Caki2 (cell line): ENCODE data around the gene DMWD. TPM values are rescaled to one million over a fixed set of nuclear protein-coding genes. Genes with fewer than 3 reads are reported as not detected.

Experiments used
- DNase-seq: peaks from one replicate; pipeline ENCODE4 v3.0.0-alpha.2; 2015; ENCODE audit warnings: low read depth
- in situ Hi-C: cut with HindIII; loops from 2 replicates; pipeline ENCODE4 v1.10.0; 2016; ENCODE audit warnings: low sequenced_read_pairs, low pct_unique_long_range_greater_than_20kb, mixed read lengths
- total RNA-seq: library from RNA; depleted of rRNA; stranded (reverse); fragments of >200 nt; shearing (Covaris generic); gene quantifications from 2 replicates; pipeline ENCODE4 v1.2.3, GENCODE V29; 2014; ENCODE audit warnings: low replicate concordance; rRNA removed

The DMWD gene
- total RNA-seq = 22.3 and 25.6 TPM in 2 replicates

DNA sequence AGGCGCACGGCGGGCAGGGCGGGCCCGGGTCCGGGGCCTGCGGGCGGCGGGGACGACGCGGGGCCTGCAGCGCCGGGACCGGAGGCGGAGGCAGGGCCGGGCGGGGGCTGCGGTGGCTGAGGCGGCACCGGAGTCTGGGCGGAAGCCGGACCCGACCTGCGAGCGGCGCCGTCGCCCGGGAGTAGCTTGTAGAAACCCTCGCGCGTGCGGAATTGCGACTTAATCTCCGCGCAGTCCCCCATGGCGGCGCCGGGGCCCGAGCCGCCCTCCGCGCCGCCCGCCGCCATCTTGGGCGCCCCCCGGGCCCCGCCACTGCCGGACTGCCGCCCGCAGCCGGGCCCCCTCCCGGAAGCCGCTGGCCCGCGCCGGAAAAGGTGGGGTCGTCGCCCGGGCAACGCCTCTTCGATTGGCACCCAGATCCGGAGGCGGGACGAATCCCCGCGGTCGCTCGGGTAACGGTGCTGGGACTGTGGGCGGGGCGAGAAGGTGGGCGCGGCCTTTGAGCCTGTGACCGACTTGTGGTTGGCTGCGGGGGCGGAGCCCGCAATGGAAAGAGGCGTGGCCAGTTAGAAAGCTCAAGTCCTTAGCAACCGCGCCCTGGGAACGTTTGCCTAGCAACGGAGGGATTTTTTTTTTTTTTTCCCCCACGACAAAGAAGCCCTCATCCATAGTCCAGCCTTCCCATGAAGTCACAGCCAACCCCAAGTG lies at the start of gene DMWD:
Gene DMWD, minus strand, starts transcription at position 376 of the 708 bp plus-strand sequence. Its CDS starts 89 bp downstream, at position 287.
- peak; percentile 99 for DNase-seq
- in situ Hi-C loops = no loop called here

DNA sequence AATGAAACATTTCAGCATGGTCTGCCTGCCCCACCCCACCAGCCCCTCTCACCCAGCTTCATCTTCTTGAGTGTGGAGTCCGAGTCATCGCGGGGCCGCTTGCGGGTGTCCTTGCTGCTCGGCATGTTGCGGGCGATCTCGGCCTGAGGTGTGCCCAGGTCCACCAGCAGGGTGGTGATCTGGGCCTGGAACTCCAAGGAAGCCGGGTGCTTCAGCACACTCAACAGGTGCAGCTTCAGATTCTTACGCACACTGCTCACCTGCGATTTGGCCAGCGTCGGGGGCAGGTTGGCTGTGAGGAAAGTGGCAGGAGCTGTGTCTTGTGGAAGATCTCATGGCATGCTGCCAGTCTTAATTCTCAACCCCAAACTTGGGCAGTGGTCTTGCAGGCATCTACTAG lies 49.6 kb upstream of the DMWD start:
- no peak for DNase-seq
- in situ Hi-C loops = no loop called here

- DNase-seq = no peak
- in situ Hi-C loops = no loop called here
Observed at GRCh38 chr19:45834970-45835369, 42.3 kb upstream of the DMWD start.

GRCh38 chr19:45828945-45829344 lies 36.3 kb upstream of the DMWD start:
- no peak for DNase-seq
- in situ Hi-C loops = no loop called here

- in situ Hi-C loops = no loop called here
Observed at GRCh38 chr19:45828523-45828922, 35.9 kb upstream of the DMWD start.

DNA sequence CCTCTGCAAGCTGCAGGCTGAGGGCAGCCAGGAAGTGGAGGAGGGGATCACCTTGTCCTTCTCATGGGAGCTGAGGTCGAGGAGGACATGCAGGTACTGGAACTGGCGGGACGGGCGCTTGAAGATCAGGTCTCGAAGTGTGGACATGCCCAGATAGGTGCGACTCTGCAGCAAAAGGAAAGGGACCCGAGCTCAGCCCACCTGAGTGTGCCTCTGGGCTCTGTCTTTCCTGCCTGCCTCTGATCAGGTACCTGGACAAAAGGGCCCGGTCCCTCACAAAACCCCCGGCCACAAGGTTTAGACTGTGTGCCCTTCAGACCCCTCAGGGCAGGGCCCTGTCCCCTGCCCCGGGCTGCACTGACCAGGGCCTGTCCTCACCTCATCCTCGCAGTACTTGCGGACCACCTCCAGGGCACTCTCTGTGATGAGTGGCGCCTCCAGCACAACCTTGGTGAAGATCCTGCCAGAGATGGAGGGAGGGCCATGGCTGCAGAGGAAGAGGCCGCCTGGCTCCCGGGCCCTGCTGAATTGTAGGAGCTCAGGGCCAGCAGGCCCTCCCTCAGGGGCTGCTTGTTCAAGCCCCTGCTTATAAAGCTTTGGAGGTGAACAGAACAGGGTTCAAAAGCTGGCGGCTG lies 34.9 kb upstream of the DMWD start:
- no peak for DNase-seq
- in situ Hi-C loops = no loop called here

More at GRCh38 chr19:45828523-45828922, 35.9 kb upstream of the DMWD start:
- DNase-seq = no peak

GRCh38 chr19:45826934-45827333 lies 34.3 kb upstream of the DMWD start:
- DNase-seq = no peak
- in situ Hi-C loops = no loop called here

DNA sequence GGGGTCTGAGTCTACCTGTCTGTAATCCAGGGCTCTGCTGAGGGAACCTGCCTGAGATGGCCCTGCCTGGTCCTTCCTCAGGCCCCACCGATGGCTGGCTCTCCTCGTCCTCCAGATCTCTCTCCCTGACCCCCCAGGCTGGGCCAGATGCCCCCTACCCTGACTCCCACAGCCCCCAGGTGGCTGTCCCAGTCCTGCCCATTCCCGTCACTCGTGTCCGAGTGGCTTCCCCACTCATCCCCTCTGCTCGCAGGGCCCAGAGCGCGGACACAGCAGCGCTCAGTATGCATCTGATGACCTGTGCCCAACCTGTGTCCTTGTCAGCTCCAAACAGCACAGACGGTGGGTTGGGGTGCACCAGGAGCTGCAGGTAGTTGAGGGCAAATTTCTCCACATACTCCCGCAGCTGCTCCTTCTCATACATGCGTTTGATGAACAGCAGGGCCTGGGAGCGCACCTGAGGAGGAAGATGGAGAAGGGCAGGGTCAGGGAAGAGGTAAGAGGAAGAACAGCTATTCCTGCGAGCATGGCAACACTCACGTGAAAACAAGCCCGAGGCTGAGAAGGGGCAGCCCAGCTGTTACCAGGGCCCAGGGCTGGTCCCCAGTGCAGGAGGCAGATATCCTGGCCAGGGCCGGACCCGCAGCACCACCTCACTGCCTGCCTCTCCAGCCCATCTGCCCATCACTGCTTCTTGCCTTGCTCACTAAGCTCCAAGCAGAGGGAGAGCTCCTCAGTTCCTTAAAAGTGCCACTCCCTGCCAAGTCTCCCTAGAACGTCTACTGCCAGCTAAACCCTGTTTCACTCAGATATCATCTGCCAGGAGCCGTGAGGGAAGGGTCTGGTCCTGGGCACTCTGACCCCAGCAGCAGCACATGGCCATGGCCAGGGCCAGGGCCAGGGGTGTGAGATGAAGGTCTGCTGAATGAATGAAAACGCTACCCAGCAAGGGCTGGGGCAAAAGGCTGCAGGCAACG lies 33.6 kb upstream of the DMWD start:
- in situ Hi-C loops = no loop called here
- DNase-seq = no peak

GRCh38 chr19:45825263-45825605 lies 32.6 kb upstream of the DMWD start:
- no peak for DNase-seq

DNA sequence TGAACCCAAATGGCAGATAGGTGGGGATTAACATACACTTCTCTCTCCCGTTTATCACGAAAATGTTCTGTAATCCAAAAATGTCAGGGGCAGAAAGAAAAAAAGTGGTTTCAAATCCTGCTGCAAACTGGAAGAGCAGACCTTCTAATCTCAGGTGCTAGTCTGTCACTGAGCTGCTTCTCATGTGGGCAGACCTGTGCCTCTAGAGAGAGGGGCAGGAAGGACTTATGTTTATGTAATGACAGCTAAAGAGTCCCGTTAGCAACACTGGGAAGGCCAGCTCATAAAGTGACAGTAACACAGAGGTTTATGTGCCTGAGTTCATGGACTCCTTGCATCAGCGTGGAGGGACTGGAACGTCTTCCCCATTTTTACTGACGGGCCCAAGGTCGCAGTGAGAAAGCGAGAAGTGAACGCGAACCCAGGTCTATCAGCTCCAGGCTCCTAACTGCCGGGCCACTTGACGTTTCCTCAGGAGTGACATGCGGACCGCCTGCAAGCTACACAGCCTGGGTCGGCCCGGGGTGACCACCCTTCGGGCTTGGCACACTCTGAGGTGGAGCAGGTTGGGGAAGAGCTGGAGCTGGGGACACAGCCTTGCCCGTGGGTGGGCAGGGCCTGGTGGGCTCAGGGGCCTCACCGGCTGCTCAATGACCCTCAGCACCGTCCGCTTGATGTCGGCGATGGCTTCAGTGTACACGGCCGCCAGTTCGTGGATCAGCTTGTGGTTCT lies 32.1 kb upstream of the DMWD start:
- in situ Hi-C loops = no loop called here

More at GRCh38 chr19:45825263-45825605, 32.6 kb upstream of the DMWD start:
- in situ Hi-C loops = no loop called here

GRCh38 chr19:45824041-45824471 lies 31.4 kb upstream of the DMWD start:
- in situ Hi-C loops = no loop called here
- DNase-seq = peak; percentile 86

More for the DNA sequence above, 32.1 kb upstream of the DMWD start:
- no peak for DNase-seq

- peak; percentile 61 for DNase-seq
- in situ Hi-C loops = no loop called here
Observed at GRCh38 chr19:45823182-45823581, 30.5 kb upstream of the DMWD start.

- in situ Hi-C loops = no loop called here
- no peak for DNase-seq
Observed at GRCh38 chr19:45822716-45823115, 30.1 kb upstream of the DMWD start.

DNA sequence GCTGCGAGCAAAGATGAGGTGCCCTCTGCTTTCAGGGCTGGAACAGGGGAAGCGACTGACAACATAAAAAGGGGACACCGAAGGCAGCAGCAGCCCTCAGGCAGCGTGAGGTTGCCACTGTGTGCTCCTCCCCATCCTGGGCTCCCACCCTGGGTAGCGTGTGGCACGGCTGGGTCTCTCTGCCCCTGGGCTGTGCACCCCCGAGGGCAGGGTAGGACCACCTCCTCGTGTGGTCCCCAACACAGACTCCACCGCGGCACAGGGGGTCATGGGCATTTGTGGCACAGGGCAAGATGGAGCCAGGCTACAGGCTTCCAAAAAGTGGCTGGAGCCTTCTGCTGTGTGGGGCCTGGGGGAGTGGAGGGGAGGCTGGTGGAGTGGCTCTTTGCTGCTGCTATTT lies 28.9 kb upstream of the DMWD start:
- in situ Hi-C loops = no loop called here
- no peak for DNase-seq

DNA sequence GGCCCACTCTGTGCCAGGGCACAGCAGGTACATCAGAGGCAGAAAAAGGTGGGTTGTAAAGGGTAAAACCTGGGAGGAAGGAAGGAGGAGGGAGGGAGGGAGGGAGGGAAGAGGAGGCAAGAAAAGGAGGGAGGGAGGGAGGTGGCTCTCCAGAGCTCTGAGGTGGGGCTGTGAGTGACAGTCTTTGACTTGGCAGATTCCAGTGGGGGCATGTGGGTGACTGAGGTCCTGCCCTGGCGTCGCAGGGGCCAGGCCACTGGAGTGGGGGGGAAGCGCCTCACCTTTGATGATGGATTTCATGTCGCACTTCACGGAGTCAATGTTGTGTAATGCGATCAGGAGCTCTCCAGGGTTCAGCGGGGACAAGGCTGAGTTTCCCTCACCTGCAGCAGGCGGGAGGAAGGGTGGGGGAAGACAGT lies 28.5 kb upstream of the DMWD start:
- in situ Hi-C loops = no loop called here
- no peak for DNase-seq

DNA sequence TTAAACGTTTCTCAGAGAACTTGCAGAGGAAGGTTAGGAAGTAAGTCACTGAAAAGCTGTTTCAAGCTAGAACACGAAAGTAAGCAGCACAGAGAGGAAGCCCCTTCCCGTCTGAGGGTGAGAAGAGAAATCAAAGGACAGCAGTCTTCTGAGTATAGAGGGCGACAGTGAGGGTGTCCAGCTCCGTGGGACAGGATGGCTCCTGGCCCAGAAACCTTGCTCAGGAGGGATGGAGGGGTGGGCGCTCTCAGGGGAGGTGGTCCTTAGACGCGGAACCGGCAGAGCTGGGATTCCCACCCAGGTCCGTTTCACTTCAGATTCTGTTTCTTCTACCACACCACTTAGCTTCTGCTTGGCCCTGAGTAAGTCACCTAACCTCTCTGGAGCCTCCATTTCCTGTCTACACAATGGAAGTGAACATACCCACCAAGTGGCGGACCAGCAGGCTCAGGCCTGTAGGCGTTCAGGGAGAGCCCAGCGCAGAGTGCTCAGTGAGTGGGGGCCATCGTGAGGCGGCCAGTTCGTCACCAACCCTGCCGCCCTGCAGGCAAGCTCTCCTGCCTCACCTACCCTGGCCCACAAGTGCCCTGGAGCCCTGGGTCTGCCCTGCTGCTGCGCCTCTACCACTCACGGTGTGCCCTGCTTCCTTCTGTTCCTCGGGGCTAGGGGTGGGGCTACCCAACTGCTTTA lies 27.9 kb upstream of the DMWD start:
- DNase-seq = no peak
- in situ Hi-C loops = no loop called here

DNA sequence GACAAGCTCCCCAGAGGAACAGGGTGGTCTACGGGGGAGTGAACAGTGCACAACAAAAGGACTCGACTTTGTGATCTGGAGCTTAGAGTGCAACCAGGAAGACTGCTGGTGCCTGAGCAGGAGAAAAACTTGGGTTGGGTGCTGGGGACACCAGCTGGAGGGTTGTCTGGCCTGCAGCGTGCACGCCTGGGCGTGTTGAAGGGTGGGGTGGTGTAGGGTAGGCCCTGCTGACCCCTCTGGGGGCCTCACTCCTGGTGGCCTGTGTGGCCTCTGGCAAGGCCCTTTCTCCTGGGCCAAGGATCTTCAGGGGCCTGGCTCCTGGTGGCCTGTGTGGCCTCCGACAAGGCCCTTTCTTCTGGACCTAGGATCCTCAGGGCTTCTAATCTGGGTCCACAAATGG lies 27.1 kb upstream of the DMWD start:
- in situ Hi-C loops = no loop called here
- DNase-seq = no peak
